Colonic mucosa (tissue), 4 donors: ENCODE results near the gene AP4B1. TPM values are rescaled to one million over a fixed set of nuclear protein-coding genes. Genes with fewer than 3 reads are reported as not detected.

Experiments used
- DNase-seq: peaks from one replicate; pipeline ENCODE4 v3.0.0-alpha.2; 2020
- H3K27ac ChIP-seq: fragments of 200-600 bp; one replicate; pipeline ENCODE4 v1.8.0; 2021
- H3K27me3 ChIP-seq: fragments of 200-600 bp; one replicate; pipeline ENCODE4 v1.8.0; 2021
- H3K36me3 ChIP-seq: fragments of 200-600 bp; one replicate; pipeline ENCODE4 v1.8.0; 2021
- H3K4me1 ChIP-seq: fragments of 200-600 bp; one replicate; pipeline ENCODE4 v1.8.0; 2021; ENCODE audit warnings: mild to moderate bottlenecking
- H3K4me3 ChIP-seq: fragments of 200-600 bp; one replicate; pipeline ENCODE4 v1.8.0; 2021
- H3K9ac ChIP-seq, 2 donors: one replicate each; pipeline ENCODE4 v1.7.0; 2013; ENCODE audit warnings: control low read depth in 2 of 2, low read depth in 2 of 2, low read length in 2 of 2
- H3K9me3 ChIP-seq: fragments of 200-600 bp; one replicate; pipeline ENCODE4 v1.8.0; 2021
- intact Hi-C: fragments of 100-400 bp; cut with DNase I; formaldehyde crosslinking; loops from one replicate; pipeline ENCODE4 v1.14.1; 2022
- total RNA-seq, 2 donors: library from RNA; stranded (reverse); fragmentation: NEBNext Ultra II Directional in 1 of 2; extraction: Animal tissue kit (Norgen Biotek cat#: 25700) in 1 of 2; gene quantifications; one replicate each; pipeline ENCODE4 v1.2.1, GENCODE V29; 2021
- TF ChIP-seq, protein P1 (sequence below): fragments of 200-600 bp; IDR thresholded peaks from one replicate; pipeline ENCODE4 v1.8.0; 2022; ENCODE audit warnings: antibody characterized with exemption, mild to moderate bottlenecking
- donor health status: healthy.
- donor health status: DM: no; HTN: no; CAD: no.
- donor health status: DM: no; HTN: no; CAD: no.

Gene AP4B1
- total RNA-seq, 2 donors from 2014 or later: 19.7 to 31.5 TPM

DNA sequence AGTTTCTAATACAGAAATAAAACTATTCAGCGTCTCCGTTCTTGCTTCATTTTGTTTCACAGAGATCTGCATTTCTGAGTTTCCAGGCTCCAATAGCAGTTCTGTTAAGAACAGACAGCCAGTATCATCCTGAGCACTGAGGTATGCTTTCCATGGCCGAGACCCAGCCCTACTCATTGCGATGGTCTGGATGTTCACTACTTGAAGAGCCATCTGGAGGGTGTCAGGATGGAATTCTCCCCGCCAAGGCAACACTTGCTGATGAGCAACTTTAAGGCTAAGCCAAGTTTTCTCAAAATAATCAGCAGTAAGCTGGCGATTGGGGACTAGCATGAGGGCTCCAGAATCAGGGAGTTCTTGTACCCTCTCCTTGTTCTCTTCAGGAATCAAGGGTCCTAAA lies 9.5 kb downstream of the AP4B1 start:
- Histone ChIP-seq H3K9ac (no peak overlapping the region), H3K4me1 (no peaks in the 10 kb centered on the region), H3K4me3 (no peak overlapping the region), H3K36me3 (no peaks in the 10 kb centered on the region), H3K27ac (no peak overlapping the region), H3K27me3 (no peaks in the 10 kb centered on the region), H3K9me3 (no peaks in the 10 kb centered on the region)
- TF ChIP-seq, protein P1, sequence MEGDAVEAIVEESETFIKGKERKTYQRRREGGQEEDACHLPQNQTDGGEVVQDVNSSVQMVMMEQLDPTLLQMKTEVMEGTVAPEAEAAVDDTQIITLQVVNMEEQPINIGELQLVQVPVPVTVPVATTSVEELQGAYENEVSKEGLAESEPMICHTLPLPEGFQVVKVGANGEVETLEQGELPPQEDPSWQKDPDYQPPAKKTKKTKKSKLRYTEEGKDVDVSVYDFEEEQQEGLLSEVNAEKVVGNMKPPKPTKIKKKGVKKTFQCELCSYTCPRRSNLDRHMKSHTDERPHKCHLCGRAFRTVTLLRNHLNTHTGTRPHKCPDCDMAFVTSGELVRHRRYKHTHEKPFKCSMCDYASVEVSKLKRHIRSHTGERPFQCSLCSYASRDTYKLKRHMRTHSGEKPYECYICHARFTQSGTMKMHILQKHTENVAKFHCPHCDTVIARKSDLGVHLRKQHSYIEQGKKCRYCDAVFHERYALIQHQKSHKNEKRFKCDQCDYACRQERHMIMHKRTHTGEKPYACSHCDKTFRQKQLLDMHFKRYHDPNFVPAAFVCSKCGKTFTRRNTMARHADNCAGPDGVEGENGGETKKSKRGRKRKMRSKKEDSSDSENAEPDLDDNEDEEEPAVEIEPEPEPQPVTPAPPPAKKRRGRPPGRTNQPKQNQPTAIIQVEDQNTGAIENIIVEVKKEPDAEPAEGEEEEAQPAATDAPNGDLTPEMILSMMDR: no peak
- intact Hi-C loops: no loop called here
- DNase-seq: no peak

DNA sequence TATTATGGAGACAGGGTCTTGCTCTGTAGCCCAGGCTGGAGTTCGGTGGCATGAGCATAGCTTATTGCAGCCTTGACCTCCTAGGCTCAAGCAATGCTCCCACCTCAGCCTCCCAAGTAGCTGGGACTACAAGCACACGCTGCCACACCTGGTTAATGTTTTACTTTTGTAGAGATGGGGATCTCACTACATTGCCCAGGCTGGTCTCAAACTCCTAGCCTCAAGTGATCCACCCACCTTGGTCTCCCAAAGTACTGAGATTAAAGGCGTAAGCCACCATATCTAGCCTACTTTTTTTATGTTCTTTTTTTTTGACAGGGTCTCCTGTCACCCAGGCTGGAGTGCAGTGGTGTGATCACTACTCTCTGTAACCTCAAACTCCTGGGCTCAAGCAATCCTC lies 11.3 kb downstream of the AP4B1 start:
- TF ChIP-seq, protein P1: no peak
- DNase-seq: no peak
- H3K9me3 ChIP-seq: no peaks in the 10 kb centered on the region
- no peak overlapping the region for H3K9ac ChIP-seq
- H3K4me3 ChIP-seq: no peak overlapping the region
- no peaks in the 10 kb centered on the region for H3K27me3 ChIP-seq
- H3K36me3 ChIP-seq: no peaks in the 10 kb centered on the region
- intact Hi-C loops: no loop called here
- H3K27ac ChIP-seq: no peak overlapping the region
- no peaks in the 10 kb centered on the region for H3K4me1 ChIP-seq

- TF ChIP-seq, protein P1: no peak
- Histone ChIP-seq H3K36me3 (no peaks in the 10 kb centered on the region), H3K27ac (no peak overlapping the region), H3K9me3 (no peaks in the 10 kb centered on the region), H3K27me3 (no peaks in the 10 kb centered on the region), H3K4me3 (no peak overlapping the region), H3K9ac (no peak overlapping the region), H3K4me1 (no peaks in the 10 kb centered on the region)
- intact Hi-C loops: no loop called here
- peak; percentile 38 for DNase-seq
Observed at GRCh38 chr1:113891631-113892220, 12.9 kb downstream of the AP4B1 start.

DNA sequence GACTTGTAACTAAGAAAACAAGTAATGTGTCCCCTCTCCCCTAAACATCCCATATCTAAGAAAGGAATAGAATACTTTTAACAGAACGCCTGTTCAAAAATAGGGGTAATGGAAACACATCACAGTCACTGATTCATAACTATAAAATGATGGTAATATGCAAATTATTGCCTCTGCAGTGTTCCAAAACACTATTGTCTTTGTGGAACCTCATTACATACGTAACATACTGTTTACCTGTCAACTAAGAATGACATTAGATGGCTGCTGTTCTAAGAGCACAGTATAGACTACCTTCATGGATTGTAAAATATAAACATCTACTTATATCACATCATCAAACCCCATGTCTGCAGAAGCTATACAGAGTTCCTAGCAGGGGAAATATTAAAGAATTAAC lies 13.8 kb downstream of the AP4B1 start:
- TF ChIP-seq, protein P1: no peak
- Histone ChIP-seq H3K27me3 (no peaks in the 10 kb centered on the region), H3K4me3 (no peak overlapping the region), H3K9me3 (no peaks in the 10 kb centered on the region), H3K27ac (no peak overlapping the region), H3K4me1 (no peaks in the 10 kb centered on the region), H3K36me3 (no peaks in the 10 kb centered on the region), H3K9ac (no peak overlapping the region)
- DNase-seq: no peak
- intact Hi-C loops: no loop called here

DNA sequence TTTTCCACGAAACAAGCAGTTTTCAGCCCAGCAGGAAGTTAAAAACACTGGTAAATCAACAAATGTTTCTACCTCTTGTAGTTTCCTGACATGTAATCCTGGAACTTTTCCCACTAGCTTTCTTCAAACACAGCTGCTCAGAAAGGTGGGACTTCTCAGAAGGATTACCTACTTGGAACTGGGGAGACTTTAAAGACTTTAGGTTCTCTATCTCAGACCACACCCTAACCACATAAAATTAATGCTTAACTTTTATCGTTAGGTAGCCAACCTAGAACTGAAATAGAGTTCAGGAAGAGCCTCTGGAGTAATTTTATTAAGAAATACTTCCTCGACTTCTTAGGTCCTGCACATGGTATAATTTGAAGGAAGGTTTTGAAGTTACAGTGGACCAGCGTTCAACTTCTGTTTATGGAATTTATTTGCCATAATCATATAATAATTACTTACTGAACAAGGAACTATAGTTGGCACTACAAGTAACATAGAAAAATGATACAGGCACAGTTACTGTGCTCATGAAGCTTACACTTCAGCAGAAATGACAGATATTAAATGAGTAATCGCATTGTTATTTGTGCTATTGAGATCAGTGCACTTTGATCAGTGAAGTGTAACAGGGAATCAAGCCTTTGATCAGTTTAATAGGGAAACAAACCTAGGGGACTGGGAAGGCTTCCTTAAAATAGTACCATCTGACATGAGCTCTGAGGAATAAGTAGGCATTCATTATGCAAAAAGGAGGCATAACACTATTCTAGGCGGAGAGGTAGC lies 17.0 kb downstream of the AP4B1 start, which contains the start of gene BCL2L15:
BCL2L15 (minus strand) TSS at position 180 of the 774 bp plus-strand sequence. CDS start 206 bp downstream, outside the sequence.
- no peaks in the 10 kb centered on the region for H3K27me3 ChIP-seq
- intact Hi-C loops: no loop called here
- peak within 1 kb of the TSS in 1 of 2 donors; percentile 73 for H3K9ac ChIP-seq
- H3K36me3 ChIP-seq: no peaks in the 10 kb centered on the region
- H3K9me3 ChIP-seq: no peaks in the 10 kb centered on the region
- H3K27ac ChIP-seq: peak within 1 kb of the TSS; percentile 81
- H3K4me3 ChIP-seq: peak within 1 kb of the TSS; percentile 36
- TF ChIP-seq, protein P1: no peak
- peak; percentile 62 for DNase-seq
- no peaks in the 10 kb centered on the region for H3K4me1 ChIP-seq
